Measurements from ENCODE around the gene KRTAP20-1. TPM values are rescaled to one million over a fixed set of nuclear protein-coding genes. Genes with fewer than 3 reads are reported as not detected.

KRTAP20-1 gene
- total RNA-seq, 6 experiments from 2014 or later, result not detected

- H3K9me3 ChIP-seq, result no peaks in the 10 kb centered on the region
- intact Hi-C loops (cut with DNase I), result no loop called here
- H3K27me3 ChIP-seq, result no peaks in the 10 kb centered on the region
- WGBS (ENCODE audit: insufficient coverage, low coverage, low lambda C conversion rate, missing lambda C conversion rate), result no CpG with 5 or more reads among the region's 2 CpGs
- no peaks in the 10 kb centered on the region for H3K36me3 ChIP-seq
- no peak overlapping the region for H3K4me3 ChIP-seq
- DNase-seq (no peak), ATAC-seq (no peak)
- no peak for TF ChIP-seq CTCF (IDR thresholded peaks at IDR 0.05)
- TF ChIP-seq POLR2A (IDR thresholded peaks at IDR 0.05), result no peak
- no peak overlapping the region for H3K27ac ChIP-seq
- H3K4me1 ChIP-seq, result no peaks in the 10 kb centered on the region
Measured at GRCh38 chr21:30605968-30606367, 10.3 kb upstream of the KRTAP20-1 start.

- no peaks in the 10 kb centered on the region for H3K36me3 ChIP-seq
- H3K9me3 ChIP-seq, result no peaks in the 10 kb centered on the region
- H3K4me1 ChIP-seq, result no peaks in the 10 kb centered on the region
- intact Hi-C loops (cut with DNase I), result no loop called here
- H3K27me3 ChIP-seq, result no peaks in the 10 kb centered on the region
- DNase-seq (no peak), ATAC-seq (no peak)
- no peak overlapping the region for H3K27ac ChIP-seq
- WGBS (ENCODE audit: insufficient coverage, low coverage, low lambda C conversion rate, missing lambda C conversion rate), result 42% methylated on average over 2 of the region's 2 CpGs
- TF ChIP-seq CTCF (IDR thresholded peaks at IDR 0.05) (no peak), POLR2A (IDR thresholded peaks at IDR 0.05) (no peak)
- no peak overlapping the region for H3K4me3 ChIP-seq
Measured at GRCh38 chr21:30612132-30612531, 4.1 kb upstream of the KRTAP20-1 start.

GRCh38 chr21:30613836-30614235 lies 2.4 kb upstream of the KRTAP20-1 start, which contains the start of gene KRTAP6-1:
Gene KRTAP6-1, minus strand, starts transcription at chr21:30613930. Its CDS starts 26 bp downstream, at chr21:30613904.
- H3K36me3 ChIP-seq, result no peaks in the 10 kb centered on the region
- H3K9me3 ChIP-seq, result no peaks in the 10 kb centered on the region
- TF ChIP-seq CTCF (IDR thresholded peaks at IDR 0.05) (no peak), POLR2A (IDR thresholded peaks at IDR 0.05) (no peak)
- H3K4me1 ChIP-seq, result no peaks in the 10 kb centered on the region
- intact Hi-C loops (cut with DNase I), result no loop called here
- no peak within 1 kb of the TSS for H3K4me3 ChIP-seq
- DNase-seq (no peak), ATAC-seq (no peak)
- H3K27me3 ChIP-seq, result no peaks in the 10 kb centered on the region
- 23% methylated on average over 1 of the region's 2 CpGs for WGBS (ENCODE audit: insufficient coverage, low coverage, low lambda C conversion rate, missing lambda C conversion rate)
- H3K27ac ChIP-seq, result no peak within 1 kb of the TSS

DNA sequence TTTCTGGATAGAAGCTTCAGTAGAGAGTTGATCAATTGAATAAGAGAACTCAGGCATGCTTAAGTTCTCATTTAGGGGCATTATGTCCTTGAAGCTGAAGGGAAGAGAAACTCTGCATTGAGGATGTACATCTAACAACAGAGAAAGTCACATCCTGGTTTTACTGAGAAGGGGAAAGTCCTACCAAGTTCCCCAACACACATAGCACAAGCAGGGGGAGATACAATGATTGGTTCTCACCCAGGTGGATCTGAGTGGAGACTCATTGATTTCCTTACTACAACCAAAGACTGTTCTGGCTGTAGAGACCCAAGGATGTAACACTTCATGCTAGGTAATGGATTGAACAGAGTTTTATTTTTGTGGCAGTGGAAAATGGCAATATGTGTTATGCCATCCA lies 1.0 kb upstream of the KRTAP20-1 start:
- intact Hi-C loops (cut with DNase I), result no loop called here
- no peak overlapping the region for H3K27ac ChIP-seq
- TF ChIP-seq POLR2A (IDR thresholded peaks at IDR 0.05) (no peak), CTCF (IDR thresholded peaks at IDR 0.05) (no peak)
- H3K36me3 ChIP-seq, result no peaks in the 10 kb centered on the region
- no peaks in the 10 kb centered on the region for H3K27me3 ChIP-seq
- DNase-seq (no peak), ATAC-seq (no peak)
- H3K4me1 ChIP-seq, result no peaks in the 10 kb centered on the region
- H3K9me3 ChIP-seq, result no peaks in the 10 kb centered on the region
- no peak overlapping the region for H3K4me3 ChIP-seq

DNA sequence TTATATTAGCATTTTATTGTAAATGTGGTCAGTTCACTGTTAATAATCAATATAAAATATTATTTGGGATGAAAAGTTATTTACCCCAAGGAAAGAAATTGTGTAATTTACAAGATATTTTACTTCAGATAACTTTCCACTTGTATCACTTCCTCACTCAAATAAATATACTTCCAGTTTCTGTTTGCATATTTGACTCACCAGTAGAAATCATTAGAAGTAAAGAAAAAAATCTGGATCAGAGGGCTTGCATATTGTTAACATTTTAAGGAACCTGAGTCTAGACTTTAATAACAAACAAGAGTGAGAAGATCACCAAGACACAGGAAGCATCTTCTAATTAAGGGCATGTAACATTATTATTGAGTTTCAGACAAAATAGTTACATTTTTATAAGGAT lies 3.9 kb downstream of the KRTAP20-1 start:
- H3K27me3 ChIP-seq, result no peaks in the 10 kb centered on the region
- H3K36me3 ChIP-seq, result no peaks in the 10 kb centered on the region
- no peak overlapping the region for H3K27ac ChIP-seq
- H3K9me3 ChIP-seq, result no peaks in the 10 kb centered on the region
- ATAC-seq (no peak), DNase-seq (no peak)
- TF ChIP-seq POLR2A (IDR thresholded peaks at IDR 0.05) (no peak), CTCF (IDR thresholded peaks at IDR 0.05) (no peak)
- no peak overlapping the region for H3K4me3 ChIP-seq
- H3K4me1 ChIP-seq, result no peaks in the 10 kb centered on the region
- intact Hi-C loops (cut with DNase I), result no loop called here

Data from right lobe of liver (tissue), 6 donors.